22Rv1 (cell line): Measurements from ENCODE around the gene MN1.

Source experiments
- ZFX ChIP-seq: fragments of 450-650 bp; IDR thresholded peaks from 2 replicates; pipeline ENCODE4 v1.6.1; 2017; ENCODE audit warnings: antibody characterized with exemption, borderline replicate concordance
- TF ChIP-seq, protein P1 (sequence below): fragments of 450-650 bp; IDR thresholded peaks from 2 replicates; pipeline ENCODE4 v1.5.1; 2017; ENCODE audit warnings: mild to moderate bottlenecking

DNA sequence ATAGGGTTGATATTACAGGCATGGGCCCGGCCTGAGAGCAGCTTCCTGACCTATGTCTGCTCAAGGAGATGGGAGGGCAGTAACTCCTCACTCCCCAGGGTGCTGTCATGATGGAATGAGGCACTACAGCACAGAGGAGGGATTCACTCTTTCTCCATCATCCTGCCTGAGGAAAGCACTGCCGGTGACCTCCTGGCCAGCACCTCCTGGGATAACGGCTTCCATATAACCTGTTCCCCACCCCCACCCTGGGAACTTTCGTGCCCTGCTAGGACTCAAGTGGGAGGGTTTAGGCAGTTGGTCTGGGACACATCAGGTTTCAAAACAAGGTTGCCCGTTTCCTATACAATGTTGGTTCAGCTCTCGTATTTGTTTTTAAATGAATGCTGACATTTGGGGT lies 42.7 kb upstream of the MN1 start:
- TF ChIP-seq, protein P1, sequence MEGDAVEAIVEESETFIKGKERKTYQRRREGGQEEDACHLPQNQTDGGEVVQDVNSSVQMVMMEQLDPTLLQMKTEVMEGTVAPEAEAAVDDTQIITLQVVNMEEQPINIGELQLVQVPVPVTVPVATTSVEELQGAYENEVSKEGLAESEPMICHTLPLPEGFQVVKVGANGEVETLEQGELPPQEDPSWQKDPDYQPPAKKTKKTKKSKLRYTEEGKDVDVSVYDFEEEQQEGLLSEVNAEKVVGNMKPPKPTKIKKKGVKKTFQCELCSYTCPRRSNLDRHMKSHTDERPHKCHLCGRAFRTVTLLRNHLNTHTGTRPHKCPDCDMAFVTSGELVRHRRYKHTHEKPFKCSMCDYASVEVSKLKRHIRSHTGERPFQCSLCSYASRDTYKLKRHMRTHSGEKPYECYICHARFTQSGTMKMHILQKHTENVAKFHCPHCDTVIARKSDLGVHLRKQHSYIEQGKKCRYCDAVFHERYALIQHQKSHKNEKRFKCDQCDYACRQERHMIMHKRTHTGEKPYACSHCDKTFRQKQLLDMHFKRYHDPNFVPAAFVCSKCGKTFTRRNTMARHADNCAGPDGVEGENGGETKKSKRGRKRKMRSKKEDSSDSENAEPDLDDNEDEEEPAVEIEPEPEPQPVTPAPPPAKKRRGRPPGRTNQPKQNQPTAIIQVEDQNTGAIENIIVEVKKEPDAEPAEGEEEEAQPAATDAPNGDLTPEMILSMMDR: no peak
- TF ChIP-seq ZFX: no peak
